Endodermal cell (in vitro differentiated cells): ENCODE measurements around the gene CCT4. TPM values are rescaled to one million over a fixed set of nuclear protein-coding genes. Genes with fewer than 3 reads are reported as not detected.

Source experiments
- DNase-seq: peaks from one replicate; pipeline ENCODE4 v3.0.0-alpha.2; 2017
- H3K27ac ChIP-seq: 2 replicates; pipeline ENCODE4 v1.5.1; 2013; ENCODE audit warnings: mild to moderate bottlenecking, low read depth, low read length, moderate library complexity
- H3K27me3 ChIP-seq: 2 replicates; pipeline ENCODE4 v1.6.1; 2013; ENCODE audit warnings: mild to moderate bottlenecking, low read length, moderate library complexity; ENCODE audit not compliant: insufficient read depth, control insufficient read depth, poor library complexity, severe bottlenecking
- H3K36me3 ChIP-seq: 2 replicates; pipeline ENCODE4 v1.7.0; 2013; ENCODE audit warnings: mild to moderate bottlenecking, low read length, moderate library complexity; ENCODE audit not compliant: control insufficient read depth, insufficient read depth
- H3K4me1 ChIP-seq: one replicate; pipeline ENCODE4 v1.7.0; 2013; ENCODE audit warnings: low read length; ENCODE audit not compliant: control insufficient read depth, insufficient read depth
- H3K4me3 ChIP-seq: 2 replicates; pipeline ENCODE4 v1.5.1; 2013; ENCODE audit warnings: mild to moderate bottlenecking, low read length, moderate library complexity
- H3K9ac ChIP-seq: 2 replicates; pipeline ENCODE4 v1.6.1; 2013; ENCODE audit warnings: mild to moderate bottlenecking, low read length, moderate library complexity; ENCODE audit not compliant: poor library complexity, severe bottlenecking; ENCODE audit errors: extremely low read depth
- H3K9me3 ChIP-seq: 2 replicates; pipeline ENCODE4 v1.6.1; 2013; ENCODE audit warnings: mild to moderate bottlenecking, low read length, moderate library complexity; ENCODE audit not compliant: control insufficient read depth
- H3K27ac Mint-ChIP-seq: 2 replicates; pipeline ENCODE4 v1.8.0; 2020; ENCODE audit warnings: mixed read lengths
- H3K27me3 Mint-ChIP-seq: 2 replicates; pipeline ENCODE4 v1.8.0; 2021; ENCODE audit warnings: mild to moderate bottlenecking, mixed read lengths; ENCODE audit not compliant: insufficient read depth
- H3K36me3 Mint-ChIP-seq: 2 replicates; pipeline ENCODE4 v1.8.0; 2020; ENCODE audit warnings: low read depth, mixed read lengths
- H3K4me1 Mint-ChIP-seq: 2 replicates; pipeline ENCODE4 v1.8.0; 2020; ENCODE audit warnings: mixed read lengths
- H3K4me3 Mint-ChIP-seq: 2 replicates; pipeline ENCODE4 v1.8.0; 2020; ENCODE audit warnings: mild to moderate bottlenecking, moderate library complexity, mixed read lengths
- H3K9me3 Mint-ChIP-seq: 2 replicates; pipeline ENCODE4 v1.8.0; 2020; ENCODE audit warnings: mild to moderate bottlenecking, mixed read lengths
- WGBS, 2 experiments: methylation state at CpG; one replicate each; pipeline versions ENCODE4 v1.1.5 to v1.1.7; 2013; ENCODE audit warnings: missing lambda C conversion rate in 2 of 2, mixed read lengths in 1 of 2; ENCODE audit not compliant: insufficient coverage in 1 of 2, insufficient read length in 1 of 2; 5-methylcytosine and 5-hydroxymethylcytosine counted together
- total RNA-seq, 2 donors: library from RNA; stranded (reverse); fragmentation: NEBNext Ultra II Directional in 1 of 2; extraction: Animal tissue kit (Norgen Biotek cat#: 25700) in 1 of 2; gene quantifications; 2 replicates in 1 of 2; 3 replicates in 1 of 2; pipeline ENCODE4 v1.2.1, GENCODE V29; 2021
- TF ChIP-seq, protein P1 (sequence below): fragments of 200-600 bp; sonication (generic); conservative IDR thresholded peaks from 2 replicates; pipeline ENCODE4 v1.5.0; 2021; ENCODE audit warnings: antibody characterized with exemption, mild to moderate bottlenecking

The CCT4 gene
- total RNA-seq, 2 donors from 2014 or later: 259 to 315 TPM

DNA sequence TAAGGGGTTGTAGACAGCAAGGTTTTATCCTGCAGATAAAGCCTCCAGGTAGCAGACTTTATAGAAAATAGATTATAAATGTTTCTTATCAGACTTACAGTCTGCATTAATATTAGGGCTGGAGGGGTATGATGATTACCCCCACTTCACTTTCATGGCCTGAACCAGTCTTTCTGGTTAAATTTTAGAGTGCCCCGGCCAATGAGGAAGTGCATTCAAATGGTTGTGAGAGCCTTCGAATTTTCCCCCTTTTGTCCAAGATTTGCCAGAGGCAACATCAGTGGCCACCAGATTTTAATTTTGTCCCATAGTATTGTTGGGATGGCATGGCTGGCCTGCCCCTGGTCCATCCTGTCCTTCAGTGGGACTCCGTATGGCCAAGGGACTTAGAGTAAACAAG lies 48.6 kb upstream of the CCT4 start:
- Histone ChIP-seq H3K27ac (no peak overlapping the region), H3K4me1 (no peaks in the 10 kb centered on the region), H3K9ac (no peak overlapping the region), H3K36me3 (peaks cover 4% of the 10 kb centered on the region), H3K27me3 (no peaks in the 10 kb centered on the region), H3K4me3 (no peak overlapping the region), H3K9me3 (peaks cover 9% of the 10 kb centered on the region)
- no peak overlapping the region for H3K27ac Mint-ChIP-seq
- H3K36me3 Mint-ChIP-seq: peaks cover 21% of the 10 kb centered on the region
- WGBS, 2 experiments: 94% methylated on average over 2 to 3 of the region's 3 CpGs
- DNase-seq: no peak
- TF ChIP-seq, protein P1, sequence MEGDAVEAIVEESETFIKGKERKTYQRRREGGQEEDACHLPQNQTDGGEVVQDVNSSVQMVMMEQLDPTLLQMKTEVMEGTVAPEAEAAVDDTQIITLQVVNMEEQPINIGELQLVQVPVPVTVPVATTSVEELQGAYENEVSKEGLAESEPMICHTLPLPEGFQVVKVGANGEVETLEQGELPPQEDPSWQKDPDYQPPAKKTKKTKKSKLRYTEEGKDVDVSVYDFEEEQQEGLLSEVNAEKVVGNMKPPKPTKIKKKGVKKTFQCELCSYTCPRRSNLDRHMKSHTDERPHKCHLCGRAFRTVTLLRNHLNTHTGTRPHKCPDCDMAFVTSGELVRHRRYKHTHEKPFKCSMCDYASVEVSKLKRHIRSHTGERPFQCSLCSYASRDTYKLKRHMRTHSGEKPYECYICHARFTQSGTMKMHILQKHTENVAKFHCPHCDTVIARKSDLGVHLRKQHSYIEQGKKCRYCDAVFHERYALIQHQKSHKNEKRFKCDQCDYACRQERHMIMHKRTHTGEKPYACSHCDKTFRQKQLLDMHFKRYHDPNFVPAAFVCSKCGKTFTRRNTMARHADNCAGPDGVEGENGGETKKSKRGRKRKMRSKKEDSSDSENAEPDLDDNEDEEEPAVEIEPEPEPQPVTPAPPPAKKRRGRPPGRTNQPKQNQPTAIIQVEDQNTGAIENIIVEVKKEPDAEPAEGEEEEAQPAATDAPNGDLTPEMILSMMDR: no peak
- no peaks in the 10 kb centered on the region for H3K4me1 Mint-ChIP-seq
- H3K9me3 Mint-ChIP-seq: peaks cover 14% of the 10 kb centered on the region
- H3K4me3 Mint-ChIP-seq: no peak overlapping the region
- H3K27me3 Mint-ChIP-seq: no peaks in the 10 kb centered on the region

DNA sequence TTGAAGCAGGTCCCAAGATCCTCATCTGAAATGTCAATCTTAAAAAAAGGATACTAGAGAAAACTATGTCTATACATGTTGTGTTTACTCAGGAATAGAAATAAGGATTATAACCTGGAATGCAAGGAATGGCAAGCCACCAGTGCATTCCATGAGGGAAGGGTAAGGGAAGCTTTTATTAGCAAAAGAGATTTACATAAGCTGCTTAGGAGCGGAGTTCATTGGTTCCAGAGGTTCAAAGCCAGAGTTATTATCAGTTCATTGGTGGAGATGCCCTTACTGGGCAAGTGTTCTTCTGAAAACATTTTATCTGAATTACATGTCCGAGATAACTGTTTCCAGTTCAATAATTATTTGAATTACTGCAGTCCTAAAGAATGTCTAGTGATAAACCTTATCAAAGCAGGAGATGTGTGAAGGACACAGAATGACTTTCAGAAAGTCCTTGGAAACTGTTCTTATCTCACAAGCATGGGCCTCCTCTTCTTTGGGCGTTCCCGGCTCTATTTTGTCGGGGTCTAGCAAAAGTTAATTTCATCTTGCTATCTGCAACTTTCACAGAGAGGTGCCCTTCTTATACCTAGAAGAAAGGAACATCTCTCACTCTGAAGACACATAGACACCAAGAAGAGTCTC lies 40.5 kb upstream of the CCT4 start:
- Mint-ChIP-seq H3K4me1 (peaks cover 7% of the 10 kb centered on the region), H3K27ac (no peak overlapping the region), H3K36me3 (peaks cover 40% of the 10 kb centered on the region), H3K27me3 (no peaks in the 10 kb centered on the region), H3K4me3 (no peak overlapping the region), H3K9me3 (peaks cover 49% of the 10 kb centered on the region)
- Histone ChIP-seq H3K9ac (no peak overlapping the region), H3K27ac (peak overlapping the region; percentile 22), H3K4me3 (no peak overlapping the region), H3K9me3 (peaks cover 30% of the 10 kb centered on the region), H3K27me3 (no peaks in the 10 kb centered on the region), H3K4me1 (no peaks in the 10 kb centered on the region), H3K36me3 (no peaks in the 10 kb centered on the region)
- 87 to 90% methylated on average over 4 to 5 of the region's 5 CpGs for WGBS, 2 experiments
- TF ChIP-seq, protein P1: no peak
- DNase-seq: no peak

DNA sequence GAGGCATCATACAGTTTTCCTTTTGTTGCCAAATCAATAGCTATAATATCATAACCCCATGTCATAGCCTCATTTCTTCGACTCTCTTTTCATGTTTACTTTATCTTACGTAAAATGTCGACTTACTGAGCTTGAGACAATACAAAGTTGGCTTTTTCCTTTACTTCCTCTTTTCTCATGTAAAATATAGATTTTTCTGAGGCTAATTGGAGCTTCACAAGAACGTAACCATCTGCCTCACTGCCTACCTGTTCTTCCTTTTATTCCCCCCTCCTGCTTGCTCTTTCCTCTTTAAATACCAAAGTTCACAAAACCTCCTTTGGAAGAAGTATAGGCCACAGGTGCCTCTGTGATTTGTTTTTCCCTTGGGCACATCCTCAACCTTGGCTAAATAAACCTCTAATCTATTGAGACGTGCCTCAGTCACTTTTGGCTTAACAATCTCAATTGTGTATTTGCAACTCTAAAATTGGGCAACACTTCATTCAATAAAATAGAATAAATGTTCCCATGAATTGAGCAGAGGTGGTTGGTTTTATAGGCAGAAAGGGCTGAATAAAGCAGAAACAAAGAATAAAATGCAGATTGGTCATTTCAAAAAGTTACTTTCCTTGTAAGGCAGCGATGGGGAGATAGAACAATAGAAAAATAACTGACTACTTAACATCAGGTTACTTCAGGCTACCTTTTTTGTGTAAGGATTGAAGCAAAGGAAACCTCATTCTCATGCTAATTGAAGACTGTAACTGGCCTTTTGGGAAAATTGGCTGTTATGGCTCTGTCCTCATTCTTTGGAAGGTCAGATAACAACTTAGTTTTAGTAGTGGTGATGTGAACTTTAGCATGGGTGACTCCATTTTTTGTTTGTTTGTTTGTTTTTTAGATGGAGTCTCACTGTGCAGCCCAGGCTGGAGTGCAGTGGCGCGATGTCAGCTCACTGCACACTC lies 38.3 kb upstream of the CCT4 start:
- no peaks in the 10 kb centered on the region for H3K36me3 ChIP-seq
- H3K36me3 Mint-ChIP-seq: peaks cover 34% of the 10 kb centered on the region
- no peak overlapping the region for H3K9ac ChIP-seq
- H3K27ac Mint-ChIP-seq: no peak overlapping the region
- no peaks in the 10 kb centered on the region for H3K27me3 ChIP-seq
- TF ChIP-seq, protein P1: no peak
- H3K9me3 ChIP-seq: peaks cover 21% of the 10 kb centered on the region
- DNase-seq: no peak
- H3K4me1 Mint-ChIP-seq: peaks cover 7% of the 10 kb centered on the region
- H3K27ac ChIP-seq: no peak overlapping the region
- WGBS, 2 experiments: 96 to 100% methylated on average over 6 to 8 of the region's 8 CpGs
- H3K27me3 Mint-ChIP-seq: no peaks in the 10 kb centered on the region
- H3K9me3 Mint-ChIP-seq: peaks cover 38% of the 10 kb centered on the region
- no peak overlapping the region for H3K4me3 ChIP-seq
- H3K4me1 ChIP-seq: no peaks in the 10 kb centered on the region
- no peak overlapping the region for H3K4me3 Mint-ChIP-seq
